GM19240 (cell line): ENCODE results near the gene SAP25.

Experiments
- DNase-seq: peaks from one replicate; pipeline ENCODE4 v3.0.0; 2011; ENCODE audit warnings: low spot score; ENCODE audit not compliant: insufficient read length

The SAP25 gene

GRCh38 chr7:100595188-100595587 is 21.5 kb upstream of the SAP25 start:
- DNase-seq: no peak

GRCh38 chr7:100591596-100591995 is 17.9 kb upstream of the SAP25 start:
- no peak for DNase-seq

- no peak for DNase-seq
Measured at GRCh38 chr7:100590077-100590737, 16.5 kb upstream of the SAP25 start.

GRCh38 chr7:100589341-100589947 is 15.7 kb upstream of the SAP25 start:
- no peak for DNase-seq

GRCh38 chr7:100588438-100588837 is 14.7 kb upstream of the SAP25 start:
- DNase-seq: no peak

GRCh38 chr7:100586266-100587025 is 12.7 kb upstream of the SAP25 start, which contains the start of gene FBXO24:
FBXO24 (plus strand) TSS chr7:100586328; CDS start chr7:100586626, 298 bp downstream.
- peak; percentile 99 for DNase-seq

- DNase-seq: no peak
Measured at GRCh38 chr7:100585511-100586265, 12.0 kb upstream of the SAP25 start, which contains the start of gene LRCH4. LRCH4 (minus strand) TSS chr7:100586129; CDS start chr7:100586100, 29 bp downstream.

GRCh38 chr7:100584683-100585510 is 11.2 kb upstream of the SAP25 start:
- DNase-seq: no peak

GRCh38 chr7:100584054-100584682 is 10.5 kb upstream of the SAP25 start:
- DNase-seq: no peak

- no peak for DNase-seq
Measured at GRCh38 chr7:100583132-100584053, 9.7 kb upstream of the SAP25 start.

- DNase-seq: no peak
Measured at GRCh38 chr7:100582650-100583049, 8.9 kb upstream of the SAP25 start.

- DNase-seq: no peak
Measured at GRCh38 chr7:100582041-100582579, 8.4 kb upstream of the SAP25 start.

GRCh38 chr7:100580466-100581283 is 7.0 kb upstream of the SAP25 start:
- DNase-seq: no peak

GRCh38 chr7:100578246-100579183 is 4.8 kb upstream of the SAP25 start:
- DNase-seq: no peak

- DNase-seq: no peak
Measured at GRCh38 chr7:100577507-100577906, 3.8 kb upstream of the SAP25 start.

- DNase-seq: no peak
Measured at GRCh38 chr7:100577103-100577502, 3.4 kb upstream of the SAP25 start.
